GM12878 (cell line): ENCODE data around the gene CFAP65. TPM values are rescaled to one million over a fixed set of nuclear protein-coding genes. Genes with fewer than 3 reads are reported as not detected.
A peak's percentile ranks its signal among the peaks of the same experiment; 100 is the strongest.

Experiments
- ATAC-seq: fragments of 200-7000 bp; cut with Tn5 transposase; 3 replicates; pipeline ENCODE4 v1.9.1; 2020; ENCODE audit warnings: mild to moderate bottlenecking, moderate library complexity
- BruUV-seq: library from RNA; stranded (reverse); fragments of 400-500 nt; replicated peaks from 2 replicates; lab custom pipeline; 2021; lab: Mats Ljungman, UMichigan
- CTCF ChIA-PET: fragments of 300-600 bp; sonication (Branson Sonifier 250); formaldehyde crosslinking; extraction: SDS; loops from one replicate; lab custom pipeline; 2021; ENCODE audit warnings: inconsistent platforms; lab: Yijun Ruan, JAX
- POLR2A ChIA-PET: fragments of 350-600 bp; formaldehyde crosslinking; extraction: SDS; loops from one replicate; lab custom pipeline; 2021; ENCODE audit warnings: inconsistent platforms; lab: Charles Lee
- RAD21 ChIA-PET: fragments of 300-600 bp; sonication (Branson Sonifier 250); formaldehyde crosslinking; loops from one replicate; lab custom pipeline; 2023; ENCODE audit warnings: antibody characterized with exemption; ENCODE audit not compliant: unreplicated experiment; lab: Charles Lee
- SMC1A ChIA-PET: fragments of 300-600 bp; sonication (Branson Sonifier 250); formaldehyde crosslinking; loops from one replicate; lab custom pipeline; 2023; ENCODE audit not compliant: unreplicated experiment, uncharacterized antibody; lab: Charles Lee
- DNase-seq: peaks from one replicate; pipeline ENCODE4 v3.0.0-alpha.2; 2011; ENCODE audit warnings: low read depth, low spot score
- FAIRE-seq: peaks from 3 replicates; lab custom pipeline; 2011; peaks lifted over from hg19 to GRCh38; lab: Jason Lieb, UNC
- H2AFZ ChIP-seq: 2 replicates; pipeline ENCODE4 v1.6.0; 2011; ENCODE audit warnings: low read depth, low read length, control low read depth; ENCODE audit not compliant: control insufficient read depth
- H3K27ac ChIP-seq: 2 replicates; pipeline ENCODE4 v1.5.1; 2011; ENCODE audit warnings: control low read depth; ENCODE audit not compliant: control insufficient read depth, insufficient read depth
- H3K27me3 ChIP-seq, 2 experiments: replicated peaks in 1 of 2; 2 replicates each; pipeline versions ENCODE4 v1.6.0 to v1.6.1; 2011; ENCODE audit warnings: low read length in 1 of 2; ENCODE audit not compliant: control insufficient read depth in 2 of 2, insufficient read depth in 2 of 2
- H3K36me3 ChIP-seq, 2 experiments: 2 replicates each; pipeline ENCODE4 v1.5.1; 2011; ENCODE audit warnings: low read length in 1 of 2; ENCODE audit not compliant: control insufficient read depth in 2 of 2, insufficient read depth in 2 of 2
- H3K4me1 ChIP-seq: 2 replicates; pipeline ENCODE4 v1.6.1; 2011; ENCODE audit warnings: mild to moderate bottlenecking, low read length, moderate library complexity, mixed read lengths; ENCODE audit not compliant: control insufficient read depth, insufficient read depth
- H3K4me2 ChIP-seq: 2 replicates; pipeline ENCODE4 v1.6.0; 2011; ENCODE audit warnings: control low read depth; ENCODE audit not compliant: control insufficient read depth, insufficient read depth
- H3K4me3 ChIP-seq: fragments of 200-600 bp; sonication (generic); 2 replicates; pipeline ENCODE4 v1.5.1; 2016
- H3K79me2 ChIP-seq: 2 replicates; pipeline ENCODE4 v1.6.0; 2011; ENCODE audit warnings: low read length; ENCODE audit not compliant: control insufficient read depth, insufficient read depth
- H3K9ac ChIP-seq: 2 replicates; pipeline ENCODE4 v1.8.0; 2011; ENCODE audit warnings: low read length, control low read depth, mixed read lengths; ENCODE audit not compliant: control insufficient read depth, insufficient read depth
- H3K9me3 ChIP-seq: replicated peaks from 3 replicates; pipeline ENCODE4 v1.5.1; 2011; ENCODE audit warnings: mild to moderate bottlenecking, low read length; ENCODE audit not compliant: control insufficient read depth, insufficient read depth
- H4K20me1 ChIP-seq: 2 replicates; pipeline ENCODE4 v1.6.0; 2011; ENCODE audit not compliant: control insufficient read depth, insufficient read depth
- CBX5 ChIP-seq: sonication (generic); IDR thresholded peaks from 2 replicates; pipeline ENCODE4 v1.6.1; 2016; ENCODE audit warnings: low read depth, moderate library complexity, mild to moderate bottlenecking, inconsistent platforms
- CHD2 ChIP-seq: IDR thresholded peaks from 2 replicates; pipeline ENCODE4 v1.6.1; 2011; ENCODE audit warnings: low read depth, low read length, improper control_type of control experiment, borderline replicate concordance
- CHD4 ChIP-seq: fragments of 200-600 bp; sonication (generic); IDR thresholded peaks from 2 replicates; pipeline ENCODE4 v1.6.1; 2016; ENCODE audit warnings: mild to moderate bottlenecking
- CREB1 ChIP-seq: IDR thresholded peaks from 2 replicates; pipeline ENCODE4 v1.6.1; 2012; ENCODE audit warnings: low read depth, mild to moderate bottlenecking, inconsistent platforms
- CREM ChIP-seq: IDR thresholded peaks from 2 replicates; pipeline ENCODE4 v1.6.1; 2014; ENCODE audit warnings: antibody characterized with exemption, low read depth
- DPF2 ChIP-seq: fragments of 450-650 bp; IDR thresholded peaks from 2 replicates; pipeline ENCODE4 v1.6.1; 2017; ENCODE audit warnings: mild to moderate bottlenecking
- EGR1 ChIP-seq, 2 experiments: IDR thresholded peaks; 1 replicate in 1 of 2; 2 replicates in 1 of 2; pipeline ENCODE4 v1.6.1; 2011 to 2012; ENCODE audit warnings: low read depth in 2 of 2, low read length in 2 of 2, borderline replicate concordance in 1 of 2, mild to moderate bottlenecking in 1 of 2, moderate library complexity in 1 of 2
- GABPA ChIP-seq: IDR thresholded peaks from 2 replicates; pipeline ENCODE4 v1.6.1; 2014; ENCODE audit warnings: antibody characterized with exemption, low read depth, mild to moderate bottlenecking, inconsistent platforms
- IKZF1 ChIP-seq: fragments of 450-650 bp; conservative IDR thresholded peaks from 2 replicates; pipeline ENCODE4 v1.6.1; 2017; ENCODE audit warnings: antibody characterized with exemption, mild to moderate bottlenecking
- MTA2 ChIP-seq: fragments of 450-650 bp; IDR thresholded peaks from 2 replicates; pipeline ENCODE4 v1.6.1; 2016; ENCODE audit warnings: low read depth, mild to moderate bottlenecking, moderate library complexity
- PKNOX1 ChIP-seq: fragments of 450-650 bp; IDR thresholded peaks from 2 replicates; pipeline ENCODE4 v1.6.1; 2016; ENCODE audit warnings: mild to moderate bottlenecking
- RELA ChIP-seq: fragments of 450-650 bp; IDR thresholded peaks from 2 replicates; pipeline ENCODE4 v1.8.0; 2014; ENCODE audit warnings: borderline replicate concordance; ENCODE audit not compliant: partially characterized antibody
- RELB ChIP-seq: fragments of 450-650 bp; IDR thresholded peaks from 2 replicates; pipeline ENCODE4 v1.6.1; 2017; ENCODE audit warnings: low read depth, mild to moderate bottlenecking, moderate library complexity
- SP1 ChIP-seq: IDR thresholded peaks from one replicate; pipeline ENCODE4 v1.6.1; 2011; ENCODE audit warnings: low read depth, low read length
- TCF3 ChIP-seq: IDR thresholded peaks from 2 replicates; pipeline ENCODE4 v1.6.1; 2012; ENCODE audit warnings: low read depth, mild to moderate bottlenecking, low read length, borderline replicate concordance; ENCODE audit not compliant: insufficient read depth
- YBX1 ChIP-seq: fragments of 450-650 bp; IDR thresholded peaks from 2 replicates; pipeline ENCODE4 v1.6.1; 2016; ENCODE audit warnings: antibody characterized with exemption
- WGBS: methylation state at CpG from one replicate; pipeline ENCODE4 v1.1.6; 2016; ENCODE audit warnings: low lambda C conversion rate; ENCODE audit not compliant: insufficient replicate concordance, insufficient coverage; ENCODE audit errors: missing lambda C conversion rate; 5-methylcytosine and 5-hydroxymethylcytosine counted together
- in situ Hi-C: fragments of 300-500 bp; cut with MboI; formaldehyde crosslinking; loops from 9 replicates; pipeline ENCODE4 v1.14.3; 2018; ENCODE audit warnings: mixed read lengths
- intact Hi-C: fragments of 100-400 bp; cut with micrococcal nuclease; formaldehyde crosslinking; loops from one replicate; pipeline ENCODE4 v1.14.2; 2022; ENCODE audit not compliant: unreplicated experiment
- polyA plus RNA-seq, 11 experiments: library from polyadenylated mRNA; depleted of rRNA in 4 of 11; unstranded in 6 of 11; stranded (reverse) in 5 of 11; fragments of >200 nt; fragmentation: Nextera tagmentation in 4 of 11; fragmentation: Illumina TruSeq in 1 of 11; extraction: Ambion mirVana in 4 of 11; extraction: Trizol in 1 of 11; gene quantifications; 1 replicate in 1 of 11; 2 replicates in 10 of 11; pipeline versions ENCODE4 v1.2.1 to v1.2.3, GENCODE V29; 2011 to 2016; ENCODE audit warnings: inconsistent platforms in 2 of 11, missing spikeins in 2 of 11, low read depth in 1 of 11
- total RNA-seq, 4 experiments: library from RNA; depleted of rRNA in 3 of 4; stranded (reverse); fragments of >200 nt in 3 of 4; fragmentation: Illumina TruSeq in 1 of 4; extraction: Trizol in 1 of 4; gene quantifications; 2 replicates each; pipeline versions ENCODE4 v1.2.1 to v1.2.3, GENCODE V29; 2013 to 2021
- TF ChIP-seq, protein P1 (sequence below): IDR thresholded peaks from 2 replicates; pipeline ENCODE4 v1.6.1; 2011; ENCODE audit warnings: mild to moderate bottlenecking, low read depth, low read length, moderate library complexity; ENCODE audit not compliant: insufficient replicate concordance
- TF ChIP-seq, protein P2 (sequence below): IDR thresholded peaks from 2 replicates; pipeline ENCODE4 v1.6.1; 2011; ENCODE audit warnings: borderline replicate concordance, low read depth, mild to moderate bottlenecking, moderate library complexity, low read length; ENCODE audit not compliant: insufficient read depth, poor library complexity, severe bottlenecking

CFAP65 gene
- total and polyA plus RNA-seq, 10 of the 15 experiments (the other 5 are each of a cell fraction or from before 2014, with no cell fraction given), result not detected

DNA sequence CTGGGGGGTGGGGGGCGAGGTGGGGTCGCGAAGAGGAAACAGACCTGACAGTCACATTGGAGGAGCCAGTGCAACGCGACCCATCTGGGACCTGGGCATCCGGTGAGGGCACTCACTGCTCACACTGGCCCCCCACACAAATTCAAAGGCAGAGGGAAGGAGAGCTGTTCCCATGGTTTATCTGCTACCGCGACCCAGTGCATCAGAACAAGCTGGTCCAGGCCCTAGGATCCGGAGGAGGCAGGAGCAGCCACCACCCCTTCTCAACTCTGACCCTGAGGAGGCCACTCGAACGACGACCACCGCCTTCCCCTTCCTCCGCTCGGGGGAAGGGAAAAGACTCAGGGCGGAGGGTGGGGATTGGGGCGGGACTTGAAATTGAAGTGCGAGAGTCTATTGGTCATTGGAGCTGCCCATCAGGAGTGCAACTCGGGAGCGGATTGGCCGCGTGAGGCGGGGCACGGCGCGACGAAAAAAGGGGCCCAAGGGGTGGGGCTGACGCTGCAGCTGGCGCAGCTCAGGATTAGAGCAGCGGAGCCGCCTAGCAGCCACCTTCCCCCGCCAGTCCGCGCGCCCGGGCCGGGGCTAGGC lies 82.1 kb downstream of the CFAP65 start, which contains the start of gene CDK5R2:
Gene CDK5R2, plus strand, starts transcription at position 526 of the 591 bp plus-strand sequence. CDS start 155 bp downstream, outside the sequence.
- H3K4me2 ChIP-seq, result peak within 1 kb of the TSS; percentile 86
- ChIA-PET RAD21 (interaction anchor here (0.8 to 1.2 kb wide), 3 partner anchors 54 to 83 kb away, joined by 3 to 8 read pairs (median 5); no protein-coding TSS in a partner anchor), SMC1A (interaction anchor here (0.8 to 1.2 kb wide), 3 partner anchors 49 to 82 kb away, joined by 3 to 5 read pairs (median 3); no protein-coding TSS in a partner anchor), CTCF (interaction anchor here (0.5 to 2.4 kb wide), 6 partner anchors 36 to 160 kb away, joined by 3 to 11 read pairs (median 4); no protein-coding TSS in a partner anchor), POLR2A (interaction anchor here (1.1 kb wide), 1 partner anchor 49 kb away, joined by 3 read pairs; no protein-coding TSS in a partner anchor)
- WGBS, result 1% methylated on average over 31 of the region's 37 CpGs
- no peak within 1 kb of the TSS for H3K27ac ChIP-seq
- ATAC-seq, result peak; percentile 99
- H3K9me3 ChIP-seq, result no peaks in the 10 kb centered on the region
- peak within 1 kb of the TSS; percentile 64; the same call in 1 of the 2 replicates for H3K4me3 ChIP-seq
- peak within 1 kb of the TSS; percentile 24; the same call in 1 of the 2 replicates for H3K9ac ChIP-seq
- no peaks in the 10 kb centered on the region for H3K79me2 ChIP-seq
- peak within 1 kb of the TSS; percentile 52 for H2AFZ ChIP-seq
- H3K27me3 ChIP-seq, result peaks cover 14 to 16% of the 10 kb centered on the region in 2 experiments; a peak in 3 of 4 replicates
- no TSS peak for BruUV-seq
- H3K36me3 ChIP-seq, result no peaks in the 10 kb centered on the region
- intact Hi-C loops, result no loop called here
- H3K4me1 ChIP-seq, result no peaks in the 10 kb centered on the region
- H4K20me1 ChIP-seq, result no peaks in the 10 kb centered on the region
- in situ Hi-C loops, result no loop called here
- peak; percentile 83 for FAIRE-seq
- peak; percentile 62 for DNase-seq
- peak; percentile 91 for TF ChIP-seq SP1
- no peak for TF ChIP-seq RELB
- no peak for TF ChIP-seq GABPA
- TF ChIP-seq CREB1, result peak; percentile 69; the same call in 1 of the 2 replicates
- TF ChIP-seq CBX5, result no peak
- TF ChIP-seq CREM, result peak; percentile 43; the same call in 1 of the 2 replicates
- TF ChIP-seq YBX1, result no peak
- TF ChIP-seq, protein P1, sequence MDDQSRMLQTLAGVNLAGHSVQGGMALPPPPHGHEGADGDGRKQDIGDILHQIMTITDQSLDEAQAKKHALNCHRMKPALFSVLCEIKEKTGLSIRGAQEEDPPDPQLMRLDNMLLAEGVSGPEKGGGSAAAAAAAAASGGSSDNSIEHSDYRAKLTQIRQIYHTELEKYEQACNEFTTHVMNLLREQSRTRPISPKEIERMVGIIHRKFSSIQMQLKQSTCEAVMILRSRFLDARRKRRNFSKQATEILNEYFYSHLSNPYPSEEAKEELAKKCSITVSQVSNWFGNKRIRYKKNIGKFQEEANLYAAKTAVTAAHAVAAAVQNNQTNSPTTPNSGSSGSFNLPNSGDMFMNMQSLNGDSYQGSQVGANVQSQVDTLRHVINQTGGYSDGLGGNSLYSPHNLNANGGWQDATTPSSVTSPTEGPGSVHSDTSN, result peak; percentile 98
- TF ChIP-seq, protein P2, sequence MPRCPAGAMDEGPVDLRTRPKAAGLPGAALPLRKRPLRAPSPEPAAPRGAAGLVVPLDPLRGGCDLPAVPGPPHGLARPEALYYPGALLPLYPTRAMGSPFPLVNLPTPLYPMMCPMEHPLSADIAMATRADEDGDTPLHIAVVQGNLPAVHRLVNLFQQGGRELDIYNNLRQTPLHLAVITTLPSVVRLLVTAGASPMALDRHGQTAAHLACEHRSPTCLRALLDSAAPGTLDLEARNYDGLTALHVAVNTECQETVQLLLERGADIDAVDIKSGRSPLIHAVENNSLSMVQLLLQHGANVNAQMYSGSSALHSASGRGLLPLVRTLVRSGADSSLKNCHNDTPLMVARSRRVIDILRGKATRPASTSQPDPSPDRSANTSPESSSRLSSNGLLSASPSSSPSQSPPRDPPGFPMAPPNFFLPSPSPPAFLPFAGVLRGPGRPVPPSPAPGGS, result no peak
- TF ChIP-seq RELA, result no peak
- TF ChIP-seq TCF3, result peak; percentile 57; the same call in 1 of the 2 replicates
- peak; percentile 98 for TF ChIP-seq PKNOX1
- peak; percentile 86 for TF ChIP-seq DPF2
- TF ChIP-seq MTA2, result no peak
- no peak for TF ChIP-seq CHD4
- peak; percentile 62; the same call in 1 of the 2 replicates for TF ChIP-seq CHD2
- TF ChIP-seq EGR1 (IDR thresholded peaks at IDR 0.05; ENCODE audit: borderline replicate concordance in 1 of 2, low read depth in 2 of 2, low read length in 2 of 2), result no peak
- no peak for TF ChIP-seq IKZF1
